ENCODE data around the gene SNUPN.

DNA sequence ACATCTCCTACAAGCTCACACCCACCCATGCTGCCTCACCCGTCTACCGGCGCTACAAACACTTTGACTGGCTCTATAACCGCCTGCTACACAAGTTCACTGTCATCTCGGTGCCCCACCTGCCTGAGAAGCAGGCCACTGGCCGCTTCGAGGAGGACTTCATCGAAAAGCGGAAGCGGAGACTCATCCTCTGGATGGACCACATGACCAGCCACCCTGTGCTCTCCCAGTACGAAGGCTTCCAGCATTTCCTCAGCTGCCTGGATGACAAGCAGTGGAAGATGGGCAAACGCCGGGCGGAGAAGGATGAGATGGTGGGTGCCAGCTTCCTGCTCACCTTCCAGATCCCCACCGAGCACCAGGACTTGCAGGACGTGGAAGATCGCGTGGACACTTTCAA is 24.3 kb upstream of the SNUPN start:
- TF ChIP-seq EZH2 (IDR thresholded peaks at IDR 0.05; ENCODE audit: low read length): no peak
- TF ChIP-seq, protein P1, sequence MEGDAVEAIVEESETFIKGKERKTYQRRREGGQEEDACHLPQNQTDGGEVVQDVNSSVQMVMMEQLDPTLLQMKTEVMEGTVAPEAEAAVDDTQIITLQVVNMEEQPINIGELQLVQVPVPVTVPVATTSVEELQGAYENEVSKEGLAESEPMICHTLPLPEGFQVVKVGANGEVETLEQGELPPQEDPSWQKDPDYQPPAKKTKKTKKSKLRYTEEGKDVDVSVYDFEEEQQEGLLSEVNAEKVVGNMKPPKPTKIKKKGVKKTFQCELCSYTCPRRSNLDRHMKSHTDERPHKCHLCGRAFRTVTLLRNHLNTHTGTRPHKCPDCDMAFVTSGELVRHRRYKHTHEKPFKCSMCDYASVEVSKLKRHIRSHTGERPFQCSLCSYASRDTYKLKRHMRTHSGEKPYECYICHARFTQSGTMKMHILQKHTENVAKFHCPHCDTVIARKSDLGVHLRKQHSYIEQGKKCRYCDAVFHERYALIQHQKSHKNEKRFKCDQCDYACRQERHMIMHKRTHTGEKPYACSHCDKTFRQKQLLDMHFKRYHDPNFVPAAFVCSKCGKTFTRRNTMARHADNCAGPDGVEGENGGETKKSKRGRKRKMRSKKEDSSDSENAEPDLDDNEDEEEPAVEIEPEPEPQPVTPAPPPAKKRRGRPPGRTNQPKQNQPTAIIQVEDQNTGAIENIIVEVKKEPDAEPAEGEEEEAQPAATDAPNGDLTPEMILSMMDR (optimal IDR thresholded peaks at IDR 0.05 in 1 of 3, IDR thresholded peaks at IDR 0.05 in 1 of 3, conservative IDR thresholded peaks at IDR 0.05 in 1 of 3; ENCODE audit: extremely low read depth in 1 of 3, insufficient read depth in 2 of 3, low read length in 3 of 3): no peak
